HG03095 (cell line): ENCODE data around the gene CBL.
"Not testable (repeated sequence)": the region's sequence is repeated elsewhere in the genome, so short reads cannot be mapped to it uniquely, and the experiment has no call there.

Experiments
- ATAC-seq: cut with Tn5 transposase; IDR thresholded peaks from one replicate; pipeline ENCODE4 v1.9.1; 2021; ENCODE audit warnings: moderate library complexity; ENCODE audit not compliant: unreplicated experiment

Gene CBL

DNA sequence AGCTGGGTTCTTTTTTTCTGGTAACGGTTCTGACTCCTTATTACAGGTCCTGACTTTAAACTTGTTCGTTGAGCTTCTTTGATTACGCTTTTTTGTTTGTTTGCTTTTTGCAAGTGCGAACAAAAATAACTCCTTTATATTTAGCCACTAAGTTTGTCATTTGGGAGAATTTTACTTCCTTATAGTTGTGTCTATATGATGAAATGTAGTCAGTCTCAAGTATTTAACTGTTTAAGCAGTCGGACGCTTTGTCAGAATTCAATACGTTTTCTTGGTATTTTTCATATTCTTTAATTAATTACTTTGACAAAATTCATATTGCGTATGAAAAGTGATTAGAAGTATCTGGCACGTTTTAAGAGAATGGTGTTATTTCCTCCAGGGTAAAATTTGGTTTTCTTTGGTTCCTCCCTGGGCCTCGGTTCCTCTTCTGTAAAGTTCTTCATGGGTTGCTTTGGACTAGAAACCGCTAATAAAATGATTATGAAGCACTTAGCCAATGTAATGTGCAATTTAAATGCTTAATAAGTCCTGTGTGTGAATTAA, 1.3 kb downstream of the CBL start:
- no peak for ATAC-seq

- ATAC-seq = no peak
Measured at GRCh38 chr11:119209186-119209585, 3.0 kb downstream of the CBL start.

DNA sequence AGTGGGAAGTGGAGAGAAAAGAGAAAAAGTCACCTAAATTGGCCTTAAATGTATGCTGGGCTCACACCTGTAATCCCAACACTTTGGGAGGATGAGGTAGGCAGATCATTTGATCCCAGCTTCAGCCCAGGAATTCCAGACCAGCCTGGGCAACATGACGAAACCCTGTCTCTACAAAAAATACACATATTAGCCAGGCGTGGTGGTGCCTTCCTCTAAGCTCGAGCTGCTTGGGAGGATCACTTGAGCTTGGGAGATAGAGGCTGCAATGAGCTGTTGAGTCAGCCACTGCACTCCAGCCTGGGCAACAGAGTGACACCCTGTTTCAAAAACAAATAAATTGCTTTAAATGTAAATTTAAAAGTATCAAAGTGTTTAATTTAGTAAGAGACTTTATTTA, 3.9 kb downstream of the CBL start:
- no peak for ATAC-seq

DNA sequence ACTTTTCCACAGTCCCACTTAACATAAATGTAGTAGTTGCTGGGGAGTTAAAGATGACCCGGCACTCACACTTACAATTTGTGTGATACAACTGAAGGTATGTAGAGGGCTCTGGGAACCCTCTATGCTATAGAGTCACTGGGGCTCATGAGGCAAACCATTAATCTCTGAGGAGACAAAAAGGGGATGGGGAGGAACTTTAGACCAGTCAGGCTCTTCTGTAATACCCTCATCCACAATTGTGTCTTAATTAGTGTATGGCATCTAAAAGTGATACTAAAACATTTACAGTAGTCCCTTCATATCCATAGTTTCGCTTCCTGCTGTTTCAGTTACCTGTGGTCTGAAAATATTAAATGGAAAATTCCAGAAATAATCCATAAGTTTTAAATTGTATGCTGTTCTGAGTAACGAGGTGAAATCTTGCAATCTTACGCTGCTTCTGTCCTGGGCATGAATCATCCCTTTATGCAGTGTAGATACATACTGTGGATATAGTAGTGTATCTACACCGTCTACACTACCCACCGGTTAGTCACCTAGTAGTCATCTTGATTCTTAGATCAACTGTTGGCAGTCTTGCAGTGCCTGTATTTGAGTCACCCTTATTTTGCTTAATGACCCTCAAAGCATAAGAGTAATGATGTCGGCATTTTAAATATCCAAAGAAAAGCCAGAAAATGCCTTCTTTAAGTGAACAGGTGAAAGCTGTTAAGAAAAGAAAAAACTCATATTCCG, 12.2 kb downstream of the CBL start:
- no peak for ATAC-seq

DNA sequence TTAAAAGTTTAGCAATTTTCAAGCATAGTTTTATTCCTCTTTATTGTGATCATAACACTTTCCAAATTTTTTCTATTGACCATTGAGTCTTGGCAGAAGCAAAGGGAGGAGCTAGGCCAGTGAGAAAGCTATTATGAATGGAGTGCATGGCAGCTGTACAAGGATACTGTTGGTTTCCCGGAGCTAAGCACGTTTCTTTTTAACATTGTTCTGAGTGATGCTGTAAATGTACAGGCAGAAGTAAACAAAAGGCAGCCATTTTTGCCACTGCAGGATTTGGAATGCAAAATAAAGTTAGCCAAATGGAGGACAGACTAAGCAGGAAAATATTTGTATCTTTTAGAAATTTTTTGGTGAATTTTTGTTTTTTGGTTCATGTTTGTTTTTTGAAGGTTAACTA, 16.2 kb downstream of the CBL start:
- ATAC-seq = no peak

DNA sequence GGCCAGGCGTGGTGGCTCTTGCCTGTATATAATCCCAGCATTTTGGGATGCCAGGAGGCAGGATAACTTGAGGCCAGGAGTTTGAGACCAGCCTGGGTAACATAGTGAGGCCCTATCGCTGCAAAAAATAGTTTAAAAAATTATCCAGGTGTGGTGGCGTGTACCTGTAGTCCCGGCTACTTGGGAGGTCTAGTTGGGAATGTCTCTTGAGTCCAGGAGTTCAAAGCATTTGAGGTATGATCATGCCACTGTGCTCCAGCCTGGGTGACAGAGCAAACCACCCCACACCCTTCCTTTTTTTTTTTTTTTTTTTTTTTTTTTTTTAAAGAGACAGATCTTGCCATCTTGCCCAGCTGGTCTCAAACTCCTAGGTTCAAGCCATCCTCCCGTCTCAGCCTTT, 16.8 kb downstream of the CBL start:
- ATAC-seq = no peak

GRCh38 chr11:119223856-119224255, 17.7 kb downstream of the CBL start:
- ATAC-seq = no peak

GRCh38 chr11:119228535-119229287, 22.6 kb downstream of the CBL start:
- not testable (repeated sequence) for ATAC-seq

GRCh38 chr11:119229288-119229672, 23.1 kb downstream of the CBL start:
- no peak for ATAC-seq

- no peak for ATAC-seq
Measured at GRCh38 chr11:119229741-119230140, 23.6 kb downstream of the CBL start.

DNA sequence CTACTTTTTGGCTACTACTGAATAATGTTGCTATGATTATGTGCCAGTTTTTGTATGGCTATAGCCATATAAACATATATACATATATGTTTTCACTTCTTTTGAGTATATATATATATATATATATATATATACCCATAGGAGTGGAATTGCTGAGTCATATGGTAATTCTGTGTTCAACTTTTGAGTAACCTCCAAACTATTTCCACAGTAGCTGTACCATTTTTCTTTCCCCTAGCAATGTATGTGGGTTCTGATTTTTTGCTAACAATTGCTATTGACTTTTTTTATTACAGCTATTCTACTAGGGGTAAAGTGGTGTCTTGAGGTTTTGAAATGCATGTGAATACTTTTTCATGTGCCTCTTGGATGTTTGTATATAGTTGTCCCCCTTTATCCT, 30.4 kb downstream of the CBL start:
- ATAC-seq = no peak

DNA sequence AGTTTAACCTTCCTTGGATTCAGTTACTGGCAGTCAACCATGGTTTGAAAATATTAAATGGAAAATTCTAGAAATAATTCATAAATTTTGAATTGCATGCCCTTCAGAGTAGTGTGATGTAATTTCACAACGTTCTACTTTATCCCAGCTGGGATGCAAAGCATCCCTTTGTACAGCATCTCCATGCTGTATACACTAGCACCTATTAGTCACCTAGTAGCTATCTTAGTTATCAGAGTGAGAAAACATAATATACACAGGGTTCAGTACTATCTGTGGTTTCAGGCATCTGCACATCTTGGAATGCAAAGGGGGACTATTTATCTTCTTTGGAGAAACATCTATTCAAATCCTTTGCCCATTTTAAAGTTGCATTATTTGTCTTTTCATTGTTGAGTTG, 30.8 kb downstream of the CBL start:
- no peak for ATAC-seq

- no peak for ATAC-seq
Measured at GRCh38 chr11:119237515-119237914, 31.4 kb downstream of the CBL start.

DNA sequence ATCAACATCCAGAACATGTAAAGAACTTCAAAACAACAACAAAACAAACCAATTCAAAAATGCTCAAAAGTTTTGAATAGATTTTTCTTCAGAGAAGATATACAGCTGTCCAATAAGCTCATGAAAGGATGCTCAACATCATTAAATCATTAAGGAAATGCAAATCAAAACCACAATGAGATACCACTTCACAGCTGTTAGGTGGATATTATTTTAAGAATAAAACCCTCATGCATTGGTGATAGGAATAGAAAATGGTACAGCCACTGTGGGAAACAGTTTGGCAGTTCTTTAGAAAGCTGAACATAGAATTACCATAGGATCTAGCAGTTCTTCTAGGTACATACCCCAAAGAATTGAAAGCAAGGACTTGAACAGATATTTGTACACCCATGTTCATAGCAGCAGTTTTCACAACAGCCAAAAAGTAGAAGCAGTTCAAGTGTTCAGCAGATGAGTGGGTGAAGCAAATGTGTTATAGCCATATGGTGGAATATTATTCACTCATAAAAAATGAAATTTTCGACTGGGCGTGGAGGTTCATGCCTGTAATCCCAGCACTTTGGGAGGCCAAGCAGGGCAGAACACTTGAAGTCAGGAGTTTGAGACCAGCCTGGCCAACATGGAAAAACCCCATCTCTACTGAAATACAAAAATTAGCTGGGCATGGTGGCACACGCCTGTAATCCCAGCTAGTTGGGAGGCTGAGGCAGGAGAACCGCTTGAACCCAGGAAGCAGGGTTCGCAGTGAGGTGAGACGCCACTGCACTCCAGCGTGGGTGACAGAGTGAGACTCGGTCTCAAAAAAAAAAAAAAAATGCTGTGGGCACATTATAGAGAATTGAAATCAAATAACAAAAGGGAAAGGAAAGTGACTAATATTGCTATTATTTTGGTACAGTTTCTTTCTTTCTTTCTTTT, 42.9 kb downstream of the CBL start:
- ATAC-seq = no peak

- ATAC-seq = no peak
Measured at GRCh38 chr11:119249671-119250010, 43.5 kb downstream of the CBL start.

DNA sequence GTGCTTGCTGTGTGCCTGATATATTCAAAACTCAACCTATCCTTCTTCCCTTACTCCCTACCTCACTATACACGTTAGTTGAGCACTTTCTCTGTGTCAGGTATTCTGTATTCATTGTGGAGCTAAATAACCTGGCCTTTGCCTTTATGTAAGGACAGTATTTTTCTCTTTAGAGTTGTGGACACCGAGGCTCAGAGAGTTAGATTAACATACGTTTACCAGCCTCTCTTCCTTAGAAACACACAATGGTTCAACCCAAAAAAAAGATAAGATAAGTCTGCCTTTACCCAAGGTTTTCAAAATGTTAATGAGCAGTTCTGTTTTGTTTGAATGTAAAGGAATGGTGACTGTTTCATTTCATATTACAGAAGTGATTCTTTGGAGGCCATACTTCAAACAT, 45.0 kb downstream of the CBL start:
- ATAC-seq = no peak

- ATAC-seq = no peak
Measured at GRCh38 chr11:119254239-119254638, 48.1 kb downstream of the CBL start.

GRCh38 chr11:119258180-119258579, 52.0 kb downstream of the CBL start:
- no peak for ATAC-seq

GRCh38 chr11:119258983-119259382, 52.8 kb downstream of the CBL start:
- ATAC-seq = no peak

DNA sequence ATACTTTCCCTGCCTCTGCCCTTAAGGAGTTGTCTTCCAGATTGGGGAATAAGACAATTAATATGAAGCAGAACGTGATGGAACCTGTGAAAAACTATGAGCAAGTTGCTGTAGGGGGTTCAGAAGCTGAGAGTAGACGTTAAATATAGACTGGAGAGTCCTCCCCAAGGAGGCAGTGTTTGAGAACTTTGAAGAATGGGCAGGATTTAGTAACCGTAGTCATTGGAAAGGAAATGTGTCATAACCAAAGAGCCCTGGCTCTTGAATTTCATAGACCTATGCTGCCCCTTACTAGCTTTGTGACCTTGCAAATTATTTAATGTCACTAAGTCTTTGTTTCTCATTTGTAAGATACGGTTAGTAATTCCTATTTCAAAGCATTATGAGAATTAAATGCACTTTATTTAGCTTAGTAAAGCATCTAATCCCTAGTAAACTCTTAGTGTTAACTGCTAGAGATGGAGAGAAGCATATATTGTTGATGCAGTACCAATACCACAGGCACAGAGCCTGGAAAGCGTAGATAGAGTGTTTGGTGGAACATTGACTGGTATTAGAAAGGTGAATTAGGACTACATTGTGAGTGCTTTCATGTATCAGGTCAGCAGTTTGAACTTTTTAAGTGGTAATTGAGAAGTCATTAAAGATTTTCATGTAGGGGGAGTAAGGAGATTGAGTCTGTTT, 56.7 kb downstream of the CBL start:
- no peak for ATAC-seq
